ENCODE results near the gene TCF7L1. TPM values are rescaled to one million over a fixed set of nuclear protein-coding genes. Genes with fewer than 3 reads are reported as not detected.

Gene TCF7L1
- total RNA-seq, 6 experiments from 2014 or later, result 1.2 to 8.8 (median 3.7) TPM

DNA sequence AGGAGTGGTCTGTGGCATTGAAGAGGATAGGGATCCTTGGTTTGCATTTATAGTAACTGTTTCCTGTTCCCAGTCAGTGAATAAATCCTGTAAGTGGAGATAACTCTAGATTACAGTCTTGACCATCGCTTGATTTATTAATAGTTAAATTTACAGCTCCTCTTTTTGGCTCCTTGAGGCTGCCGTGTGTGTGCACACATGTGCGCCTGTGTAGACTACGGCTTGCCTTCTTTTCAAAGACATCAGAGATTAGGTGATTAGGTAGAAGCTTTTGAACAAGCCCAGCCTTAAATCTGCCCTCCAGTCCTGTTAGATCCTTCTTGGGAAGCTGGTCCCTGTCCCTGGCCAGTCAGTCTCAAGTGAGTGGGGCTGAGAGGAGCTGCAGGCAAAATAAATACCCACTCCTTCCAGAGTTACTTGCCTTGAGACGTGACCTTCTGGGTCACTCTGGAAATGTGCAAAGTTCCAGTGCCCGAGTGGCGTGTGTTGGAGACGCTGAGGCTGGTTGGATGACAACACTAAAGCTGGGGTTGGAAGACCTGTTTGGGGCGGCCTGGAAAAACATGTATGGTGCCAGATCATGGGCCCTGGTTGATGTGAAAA is 32.0 kb downstream of the TCF7L1 start:
- peaks cover 0 to 13% (median 4%) of the 10 kb centered on the region in 4 donors for H3K4me1 ChIP-seq

DNA sequence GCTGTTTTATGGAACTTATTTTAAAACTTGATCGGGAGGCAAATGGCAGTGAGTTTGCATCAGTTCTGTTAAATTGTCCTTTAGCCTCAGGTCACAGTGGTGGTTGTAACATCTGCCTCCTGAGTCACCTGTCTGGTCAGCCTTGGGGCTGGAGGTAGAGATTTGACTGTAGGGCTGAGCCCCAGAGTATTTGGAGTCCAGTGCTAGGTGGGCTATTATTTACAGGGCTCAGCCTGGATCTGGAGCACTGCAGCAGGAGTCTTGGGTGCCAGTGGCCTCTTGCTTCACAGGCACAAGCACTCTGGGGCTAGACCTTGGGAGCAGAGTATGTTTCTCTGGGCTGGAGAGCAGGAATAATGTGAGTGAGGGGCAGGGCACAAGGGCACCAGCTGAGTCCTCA is 32.8 kb downstream of the TCF7L1 start:
- no peaks in the 10 kb centered on the region for H3K27me3 ChIP-seq
- no peak overlapping the region for H3K27ac ChIP-seq
- WGBS (ENCODE audit: insufficient coverage, low coverage, low lambda C conversion rate, missing lambda C conversion rate), result 67% methylated on average over 1 of the region's 1 CpG
- no peak for TF ChIP-seq POLR2A (IDR thresholded peaks at IDR 0.05)
- TF ChIP-seq, protein P1, sequence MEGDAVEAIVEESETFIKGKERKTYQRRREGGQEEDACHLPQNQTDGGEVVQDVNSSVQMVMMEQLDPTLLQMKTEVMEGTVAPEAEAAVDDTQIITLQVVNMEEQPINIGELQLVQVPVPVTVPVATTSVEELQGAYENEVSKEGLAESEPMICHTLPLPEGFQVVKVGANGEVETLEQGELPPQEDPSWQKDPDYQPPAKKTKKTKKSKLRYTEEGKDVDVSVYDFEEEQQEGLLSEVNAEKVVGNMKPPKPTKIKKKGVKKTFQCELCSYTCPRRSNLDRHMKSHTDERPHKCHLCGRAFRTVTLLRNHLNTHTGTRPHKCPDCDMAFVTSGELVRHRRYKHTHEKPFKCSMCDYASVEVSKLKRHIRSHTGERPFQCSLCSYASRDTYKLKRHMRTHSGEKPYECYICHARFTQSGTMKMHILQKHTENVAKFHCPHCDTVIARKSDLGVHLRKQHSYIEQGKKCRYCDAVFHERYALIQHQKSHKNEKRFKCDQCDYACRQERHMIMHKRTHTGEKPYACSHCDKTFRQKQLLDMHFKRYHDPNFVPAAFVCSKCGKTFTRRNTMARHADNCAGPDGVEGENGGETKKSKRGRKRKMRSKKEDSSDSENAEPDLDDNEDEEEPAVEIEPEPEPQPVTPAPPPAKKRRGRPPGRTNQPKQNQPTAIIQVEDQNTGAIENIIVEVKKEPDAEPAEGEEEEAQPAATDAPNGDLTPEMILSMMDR (IDR thresholded peaks at IDR 0.05), result no peak
- no peaks in the 10 kb centered on the region for H3K36me3 ChIP-seq
- intact Hi-C loops (cut with DNase I), result no loop called here
- ATAC-seq, result no peak
- H3K4me3 ChIP-seq, result no peak overlapping the region
- DNase-seq, result no peak
- H3K9me3 ChIP-seq, result no peaks in the 10 kb centered on the region
- peaks cover 0 to 13% (median 4%) of the 10 kb centered on the region in 4 donors for H3K4me1 ChIP-seq

More for the DNA sequence above, 32.0 kb downstream of the TCF7L1 start:
- WGBS (ENCODE audit: insufficient coverage, low coverage, low lambda C conversion rate, missing lambda C conversion rate), result 62% methylated on average over 7 of the region's 9 CpGs
- Histone ChIP-seq H3K9me3 (no peaks in the 10 kb centered on the region), H3K36me3 (no peaks in the 10 kb centered on the region), H3K4me3 (no peak overlapping the region), H3K27ac (no peak overlapping the region), H3K27me3 (no peaks in the 10 kb centered on the region)
- ATAC-seq (no peak), DNase-seq (no peak)
- TF ChIP-seq, protein P1 (IDR thresholded peaks at IDR 0.05), result no peak
- no peak for TF ChIP-seq POLR2A (IDR thresholded peaks at IDR 0.05)
- intact Hi-C loops (cut with DNase I), result no loop called here

DNA sequence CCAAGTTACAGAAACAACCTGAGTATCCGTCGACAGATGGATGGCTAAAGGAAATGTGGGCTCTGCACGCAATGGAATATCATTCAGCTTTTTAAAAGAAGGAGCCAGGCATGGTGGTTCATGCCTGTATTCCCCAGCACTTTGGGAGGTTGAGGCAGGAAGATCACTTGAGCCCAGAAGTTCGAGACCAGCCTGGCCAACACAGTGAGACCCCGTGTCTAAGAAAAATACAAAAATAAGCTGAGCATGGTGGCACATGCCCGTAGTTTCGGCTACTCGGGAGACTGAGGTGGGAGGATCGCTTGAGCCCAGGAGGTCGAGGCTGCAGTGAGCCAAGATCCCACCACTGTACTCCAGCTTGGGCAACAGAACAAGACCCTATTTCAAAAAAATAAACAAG is 34.3 kb downstream of the TCF7L1 start:
- WGBS (ENCODE audit: insufficient coverage, low coverage, low lambda C conversion rate, missing lambda C conversion rate), result 98% methylated on average over 10 of the region's 10 CpGs
- no peak overlapping the region for H3K27ac ChIP-seq
- TF ChIP-seq, protein P1 (IDR thresholded peaks at IDR 0.05), result no peak
- H3K4me1 ChIP-seq, result peaks cover 0 to 7% (median under 1%) of the 10 kb centered on the region in 4 donors
- no peaks in the 10 kb centered on the region for H3K9me3 ChIP-seq
- ATAC-seq (no peak), DNase-seq (no peak)
- no peaks in the 10 kb centered on the region for H3K36me3 ChIP-seq
- no peak overlapping the region for H3K4me3 ChIP-seq
- H3K27me3 ChIP-seq, result no peaks in the 10 kb centered on the region
- intact Hi-C loops (cut with DNase I), result no loop called here

DNA sequence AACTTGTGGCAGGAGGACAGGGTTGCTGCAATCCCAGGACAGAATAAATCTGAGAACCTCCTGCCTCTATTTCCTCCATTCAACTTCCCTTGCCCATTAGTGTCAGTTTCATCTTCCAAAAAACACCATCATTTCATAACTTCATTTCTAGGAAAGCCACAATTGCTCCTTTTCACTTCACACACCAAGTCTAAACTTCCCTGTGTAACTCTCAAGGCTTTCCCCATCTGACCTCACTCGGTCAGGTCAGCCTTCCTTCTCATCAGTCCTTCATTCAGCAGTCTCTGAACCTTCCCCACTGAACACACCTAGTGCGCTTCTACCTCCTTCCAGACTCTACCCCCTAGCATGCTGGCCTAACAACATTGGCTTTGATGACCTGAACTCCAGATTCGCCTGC is 35.8 kb downstream of the TCF7L1 start:
- H3K4me3 ChIP-seq, result no peak overlapping the region
- ATAC-seq, result peak in 3 of 4 donors; percentile 9 to 60 (median 34)
- 87% methylated on average over 3 of the region's 3 CpGs for WGBS (ENCODE audit: insufficient coverage, low coverage, low lambda C conversion rate, missing lambda C conversion rate)

More for the DNA sequence above, 35.8 kb downstream of the TCF7L1 start:
- no peaks in the 10 kb centered on the region for H3K4me1 ChIP-seq
- H3K9me3 ChIP-seq, result no peaks in the 10 kb centered on the region
- intact Hi-C loops (cut with DNase I), result no loop called here
- no peaks in the 10 kb centered on the region for H3K36me3 ChIP-seq
- TF ChIP-seq, protein P1 (IDR thresholded peaks at IDR 0.05), result no peak
- TF ChIP-seq POLR2A (IDR thresholded peaks at IDR 0.05), result no peak
- no peak overlapping the region for H3K27ac ChIP-seq
- DNase-seq, result no peak
- no peaks in the 10 kb centered on the region for H3K27me3 ChIP-seq

Measured in right lobe of liver (tissue), 6 donors.